Testis (tissue), 2 donors: ENCODE results near the gene SGK2.

ENCODE experiments used
- CTCF ChIP-seq, 3 experiments: fragments of 450-650 bp in 2 of 3; fragments of 200-600 bp in 1 of 3; sonication (generic) in 1 of 3; IDR thresholded peaks; one replicate each; pipeline ENCODE4 v1.5.1; 2016 to 2019; ENCODE audit warnings: antibody characterized with exemption in 3 of 3, mild to moderate bottlenecking in 2 of 3, moderate library complexity in 1 of 3
- POLR2A ChIP-seq: fragments of 450-650 bp; IDR thresholded peaks from one replicate; pipeline ENCODE4 v1.6.1; 2017; ENCODE audit warnings: antibody characterized with exemption, mild to moderate bottlenecking, moderate library complexity

GRCh38 chr20:43548273-43548880 is 10.4 kb upstream of the SGK2 start:
- TF ChIP-seq POLR2A (no peak), CTCF (IDR thresholded peaks at IDR 0.05) (no peak)
